ENCODE data around the gene SLC12A3. TPM values are rescaled to one million over a fixed set of nuclear protein-coding genes. Genes with fewer than 3 reads are reported as not detected.

Gene SLC12A3
- total RNA-seq, 2 donors from 2014 or later = not detected

GRCh38 chr16:56891685-56892084, 26.7 kb downstream of the SLC12A3 start:
- no peaks in the 10 kb centered on the region for H3K27me3 ChIP-seq (replicated peaks; ENCODE audit: insufficient read depth)
- H3K27ac ChIP-seq = no peak overlapping the region
- H3K9me3 ChIP-seq = no peaks in the 10 kb centered on the region
- no peaks in the 10 kb centered on the region for H3K4me1 ChIP-seq (ENCODE audit: control insufficient read depth in 1 of 2, low read depth in 2 of 2)
- DNase-seq (ENCODE audit: low spot score) (no peak), ATAC-seq (ENCODE audit: insufficient number of reproducible peaks, low FRiP score, low read depth) (no peak)
- no peak for TF ChIP-seq CTCF (IDR thresholded peaks at IDR 0.05)
- H3K4me3 ChIP-seq = no peak overlapping the region
- H3K36me3 ChIP-seq = no peaks in the 10 kb centered on the region

- no peaks in the 10 kb centered on the region for H3K36me3 ChIP-seq
- H3K27ac ChIP-seq = no peak overlapping the region
- no peak for ATAC-seq (ENCODE audit: insufficient number of reproducible peaks, low FRiP score, low read depth)
- H3K9me3 ChIP-seq = no peaks in the 10 kb centered on the region
- H3K4me1 ChIP-seq (ENCODE audit: control insufficient read depth in 1 of 2, low read depth in 2 of 2) = no peaks in the 10 kb centered on the region
- H3K27me3 ChIP-seq (replicated peaks; ENCODE audit: insufficient read depth) = no peaks in the 10 kb centered on the region
- no peak overlapping the region for H3K4me3 ChIP-seq
- no peak for TF ChIP-seq CTCF (IDR thresholded peaks at IDR 0.05)
- DNase-seq (ENCODE audit: low spot score) = no peak
Measured at GRCh38 chr16:56892705-56893104, 27.7 kb downstream of the SLC12A3 start.

GRCh38 chr16:56894331-56894917, 29.4 kb downstream of the SLC12A3 start:
- no peak for TF ChIP-seq CTCF (IDR thresholded peaks at IDR 0.05)
- Histone ChIP-seq H3K36me3 (no peaks in the 10 kb centered on the region), H3K27ac (no peak overlapping the region), H3K9me3 (no peaks in the 10 kb centered on the region), H3K27me3 (replicated peaks; ENCODE audit: insufficient read depth) (no peaks in the 10 kb centered on the region), H3K4me3 (no peak overlapping the region), H3K4me1 (ENCODE audit: control insufficient read depth in 1 of 2, low read depth in 2 of 2) (no peaks in the 10 kb centered on the region)
- DNase-seq (ENCODE audit: low spot score) (no peak), ATAC-seq (ENCODE audit: insufficient number of reproducible peaks, low FRiP score, low read depth) (no peak)

- ATAC-seq (ENCODE audit: insufficient number of reproducible peaks, low FRiP score, low read depth) = no peak
- TF ChIP-seq CTCF (IDR thresholded peaks at IDR 0.05) = no peak
- no peak overlapping the region for H3K4me3 ChIP-seq
Measured at GRCh38 chr16:56895813-56896212, 30.8 kb downstream of the SLC12A3 start.

GRCh38 chr16:56896244-56896643, 31.2 kb downstream of the SLC12A3 start:
- H3K27me3 ChIP-seq (replicated peaks; ENCODE audit: insufficient read depth) = no peaks in the 10 kb centered on the region
- H3K36me3 ChIP-seq = no peaks in the 10 kb centered on the region
- TF ChIP-seq CTCF (IDR thresholded peaks at IDR 0.05) = no peak
- no peak overlapping the region for H3K27ac ChIP-seq
- no peak for DNase-seq (ENCODE audit: low spot score)
- no peaks in the 10 kb centered on the region for H3K9me3 ChIP-seq
- H3K4me1 ChIP-seq (ENCODE audit: control insufficient read depth in 1 of 2, low read depth in 2 of 2) = no peaks in the 10 kb centered on the region
- no peak for ATAC-seq (ENCODE audit: insufficient number of reproducible peaks, low FRiP score, low read depth)
- H3K4me3 ChIP-seq = no peak overlapping the region

More at GRCh38 chr16:56895813-56896212, 30.8 kb downstream of the SLC12A3 start:
- H3K36me3 ChIP-seq = no peaks in the 10 kb centered on the region
- H3K4me1 ChIP-seq (ENCODE audit: control insufficient read depth in 1 of 2, low read depth in 2 of 2) = no peaks in the 10 kb centered on the region
- no peak for DNase-seq (ENCODE audit: low spot score)
- no peak overlapping the region for H3K27ac ChIP-seq
- no peaks in the 10 kb centered on the region for H3K9me3 ChIP-seq
- no peaks in the 10 kb centered on the region for H3K27me3 ChIP-seq (replicated peaks; ENCODE audit: insufficient read depth)
